Adipocyte (in vitro differentiated cells): ENCODE measurements around the gene STT3B.

Source experiments
- DNase-seq: peaks from one replicate; pipeline ENCODE4 v3.0.0-alpha.2; 2015; ENCODE audit warnings: low read depth
- H3K27me3 ChIP-seq: replicated peaks from 2 replicates; pipeline ENCODE4 v1.7.0; 2013; ENCODE audit warnings: mild to moderate bottlenecking, low read length, moderate library complexity; ENCODE audit not compliant: control insufficient read depth, insufficient read depth
- H3K36me3 ChIP-seq: 2 replicates; pipeline ENCODE4 v1.7.0; 2013; ENCODE audit warnings: low read length, mild to moderate bottlenecking, moderate library complexity; ENCODE audit not compliant: control insufficient read depth, insufficient read depth, severe bottlenecking
- H3K4me1 ChIP-seq: 2 replicates; pipeline ENCODE4 v1.7.0; 2013; ENCODE audit warnings: mild to moderate bottlenecking, low read length, moderate library complexity; ENCODE audit not compliant: control insufficient read depth, insufficient read depth
- H3K4me3 ChIP-seq: 2 replicates; pipeline ENCODE4 v1.7.0; 2013; ENCODE audit warnings: mild to moderate bottlenecking, low read length, moderate library complexity
- H3K9ac ChIP-seq: 2 replicates; pipeline ENCODE4 v1.7.0; 2013; ENCODE audit warnings: mild to moderate bottlenecking, low read length, moderate library complexity
- H3K9me3 ChIP-seq: 2 replicates; pipeline ENCODE4 v1.7.0; 2013; ENCODE audit warnings: mild to moderate bottlenecking, low read length, moderate library complexity; ENCODE audit not compliant: control insufficient read depth

STT3B gene

GRCh38 chr3:31610700-31611275 lies 78.1 kb downstream of the STT3B start:
- peaks cover 5% of the 10 kb centered on the region for H3K9me3 ChIP-seq
- H3K36me3 ChIP-seq = peaks cover 7% of the 10 kb centered on the region

GRCh38 chr3:31613177-31613576 lies 80.5 kb downstream of the STT3B start:
- H3K27me3 ChIP-seq = no peaks in the 10 kb centered on the region
- H3K4me3 ChIP-seq = no peak overlapping the region
- peak; percentile 13 for DNase-seq
- H3K9ac ChIP-seq = no peak overlapping the region
- peaks cover 5% of the 10 kb centered on the region for H3K36me3 ChIP-seq
- peaks cover 8% of the 10 kb centered on the region for H3K4me1 ChIP-seq
- no peaks in the 10 kb centered on the region for H3K9me3 ChIP-seq

More at GRCh38 chr3:31610700-31611275, 78.1 kb downstream of the STT3B start:
- Histone ChIP-seq H3K27me3 (no peaks in the 10 kb centered on the region), H3K4me1 (no peaks in the 10 kb centered on the region), H3K4me3 (no peak overlapping the region), H3K9ac (no peak overlapping the region)
- DNase-seq = peak; percentile 83

GRCh38 chr3:31613654-31614053 lies 80.9 kb downstream of the STT3B start:
- Histone ChIP-seq H3K9me3 (no peaks in the 10 kb centered on the region), H3K36me3 (peaks cover 5% of the 10 kb centered on the region), H3K4me1 (peaks cover 8% of the 10 kb centered on the region), H3K9ac (no peak overlapping the region), H3K4me3 (no peak overlapping the region), H3K27me3 (no peaks in the 10 kb centered on the region)
- no peak for DNase-seq

GRCh38 chr3:31614162-31614921 lies 81.6 kb downstream of the STT3B start:
- DNase-seq = no peak
- Histone ChIP-seq H3K4me1 (peaks cover 8% of the 10 kb centered on the region), H3K9me3 (no peaks in the 10 kb centered on the region), H3K4me3 (no peak overlapping the region), H3K27me3 (no peaks in the 10 kb centered on the region), H3K36me3 (peaks cover 10% of the 10 kb centered on the region), H3K9ac (no peak overlapping the region)

GRCh38 chr3:31615071-31615875 lies 82.5 kb downstream of the STT3B start:
- no peak for DNase-seq
- Histone ChIP-seq H3K4me3 (no peak overlapping the region), H3K4me1 (peaks cover 8% of the 10 kb centered on the region), H3K27me3 (no peaks in the 10 kb centered on the region), H3K36me3 (peaks cover 19% of the 10 kb centered on the region), H3K9ac (no peak overlapping the region), H3K9me3 (no peaks in the 10 kb centered on the region)

- no peak overlapping the region for H3K4me3 ChIP-seq
Observed at GRCh38 chr3:31616711-31617110, 84.0 kb downstream of the STT3B start.

GRCh38 chr3:31620656-31621055 lies 87.9 kb downstream of the STT3B start:
- Histone ChIP-seq H3K27me3 (no peaks in the 10 kb centered on the region), H3K9me3 (no peaks in the 10 kb centered on the region), H3K4me3 (no peak overlapping the region), H3K36me3 (peaks cover 65% of the 10 kb centered on the region), H3K9ac (no peak overlapping the region), H3K4me1 (peaks cover 8% of the 10 kb centered on the region)
- DNase-seq = no peak

More at GRCh38 chr3:31616711-31617110, 84.0 kb downstream of the STT3B start:
- DNase-seq = no peak
- Histone ChIP-seq H3K9ac (no peak overlapping the region), H3K27me3 (no peaks in the 10 kb centered on the region), H3K36me3 (peaks cover 31% of the 10 kb centered on the region), H3K9me3 (no peaks in the 10 kb centered on the region), H3K4me1 (peaks cover 8% of the 10 kb centered on the region)

- Histone ChIP-seq H3K4me3 (no peak overlapping the region), H3K9ac (no peak overlapping the region), H3K36me3 (peaks cover 72% of the 10 kb centered on the region), H3K4me1 (peaks cover 3% of the 10 kb centered on the region), H3K27me3 (no peaks in the 10 kb centered on the region), H3K9me3 (no peaks in the 10 kb centered on the region)
- DNase-seq = peak; percentile 15
Observed at GRCh38 chr3:31621314-31621713, 88.6 kb downstream of the STT3B start.

- Histone ChIP-seq H3K9me3 (no peaks in the 10 kb centered on the region), H3K4me3 (no peak overlapping the region), H3K4me1 (no peaks in the 10 kb centered on the region), H3K27me3 (no peaks in the 10 kb centered on the region), H3K9ac (no peak overlapping the region), H3K36me3 (peaks cover 83% of the 10 kb centered on the region)
- DNase-seq = no peak
Observed at GRCh38 chr3:31622636-31623288, 90.0 kb downstream of the STT3B start.

GRCh38 chr3:31624083-31624709 lies 91.5 kb downstream of the STT3B start:
- Histone ChIP-seq H3K4me1 (no peaks in the 10 kb centered on the region), H3K4me3 (no peak overlapping the region), H3K36me3 (peaks cover 80% of the 10 kb centered on the region), H3K9me3 (no peaks in the 10 kb centered on the region), H3K9ac (no peak overlapping the region), H3K27me3 (no peaks in the 10 kb centered on the region)
- no peak for DNase-seq
